HG03103 (cell line): Measurements from ENCODE around the gene SLC19A1.

Experiments used
- ATAC-seq: cut with Tn5 transposase; IDR thresholded peaks from one replicate; pipeline ENCODE4 v1.9.1; 2021; ENCODE audit warnings: low read depth; ENCODE audit not compliant: unreplicated experiment

SLC19A1 gene

GRCh38 chr21:45460011-45460565 is 82.2 kb downstream of the SLC19A1 start:
- no peak for ATAC-seq

GRCh38 chr21:45459171-45460010 is 82.8 kb downstream of the SLC19A1 start:
- no peak for ATAC-seq

GRCh38 chr21:45458281-45459170 is 83.7 kb downstream of the SLC19A1 start:
- ATAC-seq, result no peak

- no peak for ATAC-seq
These were observed 84.4 kb downstream of the SLC19A1 start for GRCh38 chr21:45457832-45458172.

- no peak for ATAC-seq
These were observed 84.9 kb downstream of the SLC19A1 start for GRCh38 chr21:45457161-45457831.

DNA sequence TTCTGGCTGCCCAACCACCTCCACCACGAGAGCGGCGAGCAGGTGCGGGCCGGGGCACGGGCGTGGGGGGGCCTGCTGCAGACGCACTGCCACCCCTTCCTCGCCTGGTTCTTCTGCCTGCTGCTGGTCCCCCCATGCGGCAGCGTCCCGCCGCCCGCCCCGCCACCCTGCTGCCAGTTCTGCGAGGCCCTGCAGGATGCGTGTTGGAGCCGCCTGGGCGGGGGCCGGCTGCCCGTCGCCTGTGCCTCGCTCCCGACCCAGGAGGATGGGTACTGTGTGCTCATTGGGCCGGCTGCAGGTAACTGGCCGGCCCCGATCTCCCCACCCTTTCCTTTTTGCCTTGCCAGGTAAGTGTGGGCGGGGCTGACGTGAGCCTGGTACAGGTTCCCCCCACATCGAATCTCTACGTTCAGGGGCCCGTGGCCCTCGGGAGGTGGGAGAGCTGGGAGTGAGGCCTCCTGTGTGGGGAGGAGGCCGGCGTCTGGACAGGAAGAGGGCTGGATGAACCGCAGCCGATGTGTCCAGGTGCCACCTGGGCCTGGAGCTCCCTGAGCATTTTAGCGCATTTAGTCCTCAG is 85.6 kb downstream of the SLC19A1 start:
- no peak for ATAC-seq

DNA sequence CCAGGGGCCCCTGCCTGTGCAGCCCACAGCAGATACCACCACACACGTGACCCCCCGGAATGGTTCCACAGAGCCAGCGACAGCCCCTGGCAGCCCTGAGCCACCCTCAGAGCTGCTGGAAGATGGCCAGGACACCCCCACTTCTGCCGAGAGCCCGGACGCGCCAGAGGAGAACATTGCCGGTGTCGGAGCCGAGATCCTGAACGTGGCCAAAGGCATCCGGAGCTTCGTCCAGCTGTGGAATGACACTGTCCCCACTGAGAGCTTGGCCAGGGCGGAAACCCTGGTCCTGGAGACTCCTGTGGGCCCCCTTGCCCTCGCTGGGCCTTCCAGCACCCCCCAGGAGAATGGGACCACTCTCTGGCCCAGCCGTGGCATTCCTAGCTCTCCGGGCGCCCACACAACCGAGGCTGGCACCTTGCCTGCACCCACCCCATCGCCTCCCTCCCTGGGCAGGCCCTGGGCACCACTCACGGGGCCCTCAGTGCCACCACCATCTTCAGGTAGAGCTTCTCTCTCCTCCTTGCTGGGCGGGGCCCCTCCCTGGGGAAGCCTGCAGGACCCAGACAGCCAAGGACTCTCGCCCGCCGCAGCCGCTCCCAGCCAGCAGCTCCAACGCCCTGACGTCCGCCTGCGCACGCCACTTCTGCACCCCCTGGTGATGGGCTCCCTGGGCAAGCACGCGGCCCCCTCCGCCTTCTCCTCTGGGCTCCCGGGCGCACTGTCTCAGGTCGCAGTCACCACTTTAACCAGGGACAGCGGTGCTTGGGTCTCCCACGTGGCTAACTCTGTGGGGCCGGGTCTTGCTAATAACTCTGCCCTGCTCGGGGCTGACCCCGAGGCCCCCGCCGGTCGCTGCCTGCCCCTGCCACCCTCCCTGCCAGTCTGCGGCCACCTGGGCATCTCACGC is 86.3 kb downstream of the SLC19A1 start:
- ATAC-seq, result no peak

- no peak for ATAC-seq
These were observed 87.1 kb downstream of the SLC19A1 start for GRCh38 chr21:45454926-45455673.

DNA sequence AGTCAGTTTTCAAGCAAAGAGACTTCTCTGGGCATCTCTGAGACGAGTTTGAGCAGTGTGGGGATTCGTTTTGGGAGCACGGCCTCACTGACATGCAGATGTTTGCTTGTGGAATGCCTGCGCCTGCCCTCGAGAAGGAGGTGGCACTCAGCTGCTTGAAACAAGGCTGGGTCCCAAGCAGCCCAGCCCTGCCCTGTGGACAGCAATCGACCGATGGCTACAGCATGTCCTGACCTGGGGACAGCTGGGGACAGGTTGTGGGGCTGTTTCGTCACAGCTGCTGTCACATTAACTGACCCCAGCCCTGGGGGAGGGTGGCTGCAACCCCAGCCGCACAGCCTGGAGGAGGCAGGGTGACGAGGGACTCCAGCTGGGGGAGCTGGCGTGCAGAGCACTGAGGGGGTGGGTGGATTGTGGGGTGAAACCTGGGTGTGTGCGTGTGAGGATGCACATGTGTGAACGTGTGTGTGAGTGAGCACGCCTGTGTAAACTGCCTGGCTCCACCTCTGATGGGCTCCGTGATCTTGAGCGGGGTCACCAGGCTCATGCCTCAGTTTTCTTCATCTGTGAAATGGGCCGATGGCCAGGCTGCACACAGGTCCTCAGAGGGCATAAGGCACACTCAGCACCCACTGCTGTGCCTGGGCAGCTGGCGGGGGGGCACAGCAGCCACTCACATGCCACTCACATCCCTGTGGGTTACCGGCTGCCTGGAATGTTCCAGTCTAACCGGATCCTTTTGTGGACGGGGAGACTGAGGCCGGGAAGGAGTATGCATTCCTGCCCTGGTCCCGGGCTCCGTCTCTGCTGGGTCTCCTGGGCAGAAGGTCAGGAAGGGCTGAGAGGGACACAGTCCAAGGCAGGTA is 87.9 kb downstream of the SLC19A1 start:
- ATAC-seq, result no peak

- no peak for ATAC-seq
These were observed 88.8 kb downstream of the SLC19A1 start for GRCh38 chr21:45453308-45453950.

GRCh38 chr21:45452696-45453307 is 89.4 kb downstream of the SLC19A1 start:
- no peak for ATAC-seq

GRCh38 chr21:45451771-45452182 is 90.5 kb downstream of the SLC19A1 start:
- no peak for ATAC-seq

GRCh38 chr21:45451091-45451740 is 91.0 kb downstream of the SLC19A1 start:
- ATAC-seq, result no peak

DNA sequence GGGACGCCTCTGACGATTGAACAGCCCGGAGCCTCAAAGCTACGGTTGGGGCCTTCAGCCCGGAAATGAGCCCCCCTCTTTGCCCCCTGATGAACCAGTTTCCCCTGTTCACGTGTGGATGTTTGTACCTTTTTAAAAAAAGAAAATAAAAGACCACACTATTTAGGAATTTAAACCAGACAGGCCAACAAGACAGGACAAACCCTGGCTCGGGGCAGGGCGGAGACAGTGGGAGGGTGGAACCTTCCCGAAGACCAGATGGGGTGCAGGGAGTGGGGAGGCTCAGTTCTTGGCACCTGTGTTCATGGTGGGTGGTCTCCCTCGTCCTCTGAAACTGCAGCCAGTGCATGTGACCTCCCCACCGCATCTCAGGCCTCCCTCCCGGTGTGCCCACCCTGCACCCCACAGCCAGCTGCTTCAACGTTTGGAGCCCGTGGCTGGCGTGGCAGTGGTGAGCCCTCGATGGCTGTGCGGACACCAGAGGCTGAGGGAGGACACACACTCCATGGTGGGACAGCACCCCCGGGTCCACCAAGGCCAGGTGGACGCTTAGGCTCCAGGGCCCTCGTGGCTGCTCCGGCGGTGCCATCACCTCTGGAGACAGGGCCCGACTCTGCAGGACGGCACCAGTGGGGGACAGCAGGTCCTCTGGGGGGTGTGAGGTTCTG is 91.7 kb downstream of the SLC19A1 start:
- no peak for ATAC-seq

DNA sequence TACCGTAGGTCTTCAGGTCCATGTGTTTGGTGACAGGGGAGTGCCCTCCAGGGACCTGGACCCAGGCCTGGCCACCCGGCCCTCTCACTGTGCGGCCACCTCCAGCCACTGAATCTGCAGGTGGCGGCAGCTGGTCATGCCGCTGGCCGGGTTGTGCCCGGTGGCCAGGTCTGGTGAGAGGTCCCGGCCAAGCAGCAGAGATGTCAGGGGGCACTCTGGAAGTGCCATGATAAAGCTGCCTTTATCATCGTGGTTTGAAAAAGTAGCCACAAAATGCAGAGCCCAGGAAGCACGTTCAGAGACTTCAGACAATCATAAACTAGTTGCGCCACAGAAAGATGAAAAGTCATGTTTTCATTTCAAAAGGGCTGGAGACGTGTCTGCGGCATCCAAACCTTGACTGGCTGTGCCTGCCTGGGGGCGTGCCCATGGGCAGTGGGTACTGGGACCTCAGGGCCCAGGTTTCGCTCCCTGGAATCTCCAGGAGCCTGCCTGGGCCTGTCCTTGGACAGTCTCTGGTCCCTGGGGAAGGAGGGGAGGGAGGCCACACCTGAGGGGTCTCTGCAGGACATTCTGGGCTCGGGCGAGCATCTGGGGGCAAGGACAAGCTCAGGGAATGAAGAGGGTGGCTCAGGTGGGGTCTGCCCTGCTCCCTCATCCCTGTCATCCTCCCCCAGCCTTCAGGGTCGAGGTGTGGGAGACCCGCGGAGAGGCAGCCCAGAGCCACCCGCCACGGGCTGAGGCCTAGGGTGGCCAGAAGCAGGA is 92.4 kb downstream of the SLC19A1 start:
- ATAC-seq, result no peak
